HG03095 (cell line): ENCODE results near the gene ANKRD33.

ENCODE experiments used
- ATAC-seq: cut with Tn5 transposase; IDR thresholded peaks from one replicate; pipeline ENCODE4 v1.9.1; 2021; ENCODE audit warnings: moderate library complexity; ENCODE audit not compliant: unreplicated experiment

The ANKRD33 gene, protein sequence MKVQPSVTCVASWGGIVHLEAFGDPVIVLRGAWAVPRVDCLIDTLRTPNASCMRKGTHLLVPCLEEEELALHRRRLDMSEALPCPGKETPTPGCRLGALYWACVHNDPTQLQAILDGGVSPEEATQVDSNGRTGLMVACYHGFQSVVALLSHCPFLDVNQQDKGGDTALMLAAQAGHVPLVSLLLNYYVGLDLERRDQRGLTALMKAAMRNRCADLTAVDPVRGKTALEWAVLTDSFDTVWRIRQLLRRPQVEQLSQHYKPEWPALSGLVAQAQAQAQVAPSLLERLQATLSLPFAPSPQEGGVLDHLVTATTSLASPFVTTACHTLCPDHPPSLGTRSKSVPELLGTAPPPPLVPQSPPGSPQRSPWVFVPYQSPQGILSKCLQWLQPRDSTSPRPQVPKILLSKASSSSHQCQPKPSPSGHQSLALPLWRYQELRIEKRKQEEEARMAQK

GRCh38 chr12:51887476-51888315 lies at the start of gene ANKRD33:
Gene ANKRD33 (plus strand): TSS chr12:51888103. CDS start chr12:51888187, 84 bp downstream.
- no peak for ATAC-seq

DNA sequence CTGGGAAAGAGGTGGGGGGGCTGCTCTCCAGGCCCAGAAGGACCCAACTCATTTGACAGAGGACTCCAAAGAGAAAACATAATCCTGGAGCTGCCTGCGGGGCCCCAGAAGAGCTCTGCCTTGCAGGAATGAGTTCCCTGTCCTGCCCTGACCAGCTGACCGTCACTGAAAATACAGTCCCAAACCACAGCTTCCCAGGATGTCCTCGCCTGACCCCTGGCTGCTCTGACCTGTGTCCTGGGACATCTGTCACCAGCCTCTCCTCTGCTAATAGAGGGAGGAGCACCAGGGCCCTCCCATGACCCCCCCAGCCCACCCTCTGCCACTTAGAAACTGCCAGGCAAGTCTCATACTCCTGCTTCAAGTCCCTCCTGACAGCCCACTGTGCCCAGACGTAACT lies 49.1 kb upstream of the ANKRD33 start:
- no peak for ATAC-seq

- ATAC-seq, result no peak
Observed at GRCh38 chr12:51839310-51839947, 48.5 kb upstream of the ANKRD33 start.

- no peak for ATAC-seq
Observed at GRCh38 chr12:51840966-51841365, 46.9 kb upstream of the ANKRD33 start.

- ATAC-seq, result no peak
Observed at GRCh38 chr12:51841727-51842126, 46.2 kb upstream of the ANKRD33 start.

GRCh38 chr12:51844854-51845253 lies 43.0 kb upstream of the ANKRD33 start:
- ATAC-seq, result no peak

DNA sequence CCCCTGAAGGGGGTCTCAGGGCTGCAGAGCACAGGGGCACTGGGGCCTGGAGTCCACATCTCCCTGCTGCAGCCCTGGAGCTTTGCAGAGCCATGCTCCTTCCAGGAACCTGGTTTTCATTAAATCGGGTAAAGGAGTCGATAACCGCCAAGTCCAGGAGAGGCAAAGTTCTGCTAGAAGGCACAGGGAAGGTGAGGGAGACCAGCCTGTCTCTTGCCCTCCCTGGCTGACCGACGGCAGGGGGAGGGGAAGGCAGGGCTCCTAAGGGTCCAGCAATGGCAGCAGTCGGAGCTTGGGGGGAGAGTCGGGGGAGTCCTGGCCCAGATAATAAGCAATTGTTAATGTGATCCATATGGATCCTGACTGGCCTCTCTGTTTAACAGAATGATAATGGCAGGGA lies 42.4 kb upstream of the ANKRD33 start:
- ATAC-seq, result no peak

DNA sequence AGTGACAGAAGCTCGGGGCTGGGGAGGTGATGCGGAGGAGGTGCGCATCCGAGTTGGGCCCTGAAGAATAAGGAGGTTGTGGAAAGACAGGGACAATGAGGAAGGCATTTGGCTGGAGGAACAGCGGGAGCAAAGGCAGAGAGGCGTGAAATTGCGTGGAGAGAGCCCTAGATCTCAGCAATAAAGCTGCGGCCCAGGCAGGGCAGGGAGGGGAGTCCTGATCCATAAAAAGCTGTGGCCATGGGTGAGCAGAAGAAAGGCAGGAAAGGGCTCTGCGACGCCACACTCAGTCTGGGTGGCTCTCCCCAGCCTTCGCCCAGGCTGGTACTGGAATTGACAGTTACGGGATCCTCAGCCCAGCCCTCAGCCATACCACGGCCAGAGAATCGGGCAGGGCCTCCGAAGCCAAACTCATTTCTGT lies 41.6 kb upstream of the ANKRD33 start:
- no peak for ATAC-seq

DNA sequence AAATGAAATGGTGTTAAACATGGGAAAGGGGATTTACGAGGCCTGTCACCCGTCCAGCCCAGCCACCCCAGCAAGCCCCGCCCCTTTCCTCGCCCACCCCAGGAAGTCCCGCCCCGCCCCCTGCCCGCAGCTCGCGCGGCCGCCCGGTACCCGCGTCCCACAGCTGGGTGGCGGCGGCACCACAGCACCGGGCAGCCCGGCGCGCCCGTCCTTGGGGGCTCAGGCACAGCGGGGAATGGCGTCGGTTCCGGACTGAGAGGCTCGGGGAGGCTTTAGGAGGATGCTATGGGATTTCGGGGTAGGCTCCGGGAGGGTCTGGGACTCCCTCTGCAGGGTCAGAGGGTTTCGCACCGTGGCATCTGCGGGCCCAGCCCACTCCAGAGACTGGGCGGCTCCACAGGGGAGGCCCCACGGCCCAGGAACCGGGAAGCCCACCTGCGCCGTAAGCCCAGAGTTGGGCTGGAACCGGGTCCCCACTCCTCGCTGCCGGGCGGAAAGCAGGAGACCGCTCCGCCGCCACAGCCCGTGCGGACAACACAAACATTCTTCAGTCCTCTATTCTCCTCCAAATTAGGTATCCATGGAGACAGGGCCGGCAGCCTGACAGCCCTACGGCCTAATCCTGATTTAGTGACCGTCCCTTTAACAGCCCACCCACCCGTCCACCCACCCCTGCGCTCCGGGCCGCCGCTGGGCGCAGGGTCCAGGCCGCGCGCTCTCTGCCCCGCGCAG lies 40.8 kb upstream of the ANKRD33 start:
- ATAC-seq, result no peak

- ATAC-seq, result no peak
Observed at GRCh38 chr12:51847643-51848325, 40.1 kb upstream of the ANKRD33 start.

DNA sequence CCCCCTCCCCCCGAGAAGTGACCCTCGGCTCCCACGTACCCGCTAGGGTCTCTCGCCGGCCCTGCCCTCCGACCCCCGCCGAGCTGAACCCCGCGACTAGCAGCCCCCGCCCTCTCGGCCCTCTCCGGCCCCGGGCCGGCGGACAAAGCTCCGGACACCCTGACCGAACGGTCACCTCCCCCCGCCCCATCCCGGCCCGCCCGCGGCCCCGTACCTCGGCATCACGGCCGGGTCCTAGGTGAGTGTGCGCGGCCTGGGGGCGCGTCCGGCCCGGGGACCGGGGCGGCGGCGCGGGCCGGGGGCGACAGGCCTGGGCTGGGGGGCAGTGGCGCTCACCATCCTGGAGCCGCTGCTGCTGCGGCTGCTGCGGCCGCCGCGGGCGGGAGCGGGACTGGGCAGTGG lies 39.6 kb upstream of the ANKRD33 start, which contains the start of gene FIGNL2:
TSS of gene FIGNL2 (minus strand) at position 393 of the 402 bp plus-strand sequence. CDS start 26,305 bp downstream, outside the sequence.
- ATAC-seq, result no peak

GRCh38 chr12:51848841-51849735 lies 38.8 kb upstream of the ANKRD33 start:
- ATAC-seq, result no peak

- no peak for ATAC-seq
Observed at GRCh38 chr12:51850081-51850964, 37.6 kb upstream of the ANKRD33 start.

GRCh38 chr12:51850965-51851299 lies 37.0 kb upstream of the ANKRD33 start:
- no peak for ATAC-seq

- no peak for ATAC-seq
Observed at GRCh38 chr12:51851413-51852124, 36.3 kb upstream of the ANKRD33 start.

- no peak for ATAC-seq
Observed at GRCh38 chr12:51852404-51853137, 35.3 kb upstream of the ANKRD33 start.
